IPS DF 6.9 (cell line): Measurements from ENCODE around the gene NFAM1.
A peak's percentile ranks its signal among the peaks of the same experiment; 100 is the strongest.

Experiments
- DNase-seq: peaks from one replicate; pipeline ENCODE4 v3.0.0-alpha.2; 2013; ENCODE audit warnings: low read depth, low spot score
- H3K27ac ChIP-seq: one replicate; pipeline ENCODE4 v1.5.1; 2013; ENCODE audit warnings: low read length, control low read depth
- H3K27me3 ChIP-seq: 2 replicates; pipeline ENCODE4 v1.6.1; 2013; ENCODE audit warnings: mild to moderate bottlenecking, low read length; ENCODE audit not compliant: control insufficient read depth, insufficient read depth
- H3K36me3 ChIP-seq: 2 replicates; pipeline ENCODE4 v1.6.1; 2013; ENCODE audit warnings: low read length; ENCODE audit not compliant: control insufficient read depth, insufficient read depth
- H3K4me1 ChIP-seq: 2 replicates; pipeline ENCODE4 v1.6.1; 2013; ENCODE audit warnings: low read length; ENCODE audit not compliant: control insufficient read depth, insufficient read depth
- H3K4me3 ChIP-seq: 2 replicates; pipeline ENCODE4 v1.5.1; 2013; ENCODE audit warnings: mild to moderate bottlenecking, low read length
- H3K9me3 ChIP-seq: 2 replicates; pipeline ENCODE4 v1.6.1; 2013; ENCODE audit warnings: low read length, inconsistent platforms; ENCODE audit not compliant: control insufficient read depth, insufficient read depth
- WGBS: extraction: QIAGEN DNeasy Blood & Tissue Kit; methylation state at CpG from one replicate; pipeline ENCODE4 v1.1.7; 2013; ENCODE audit warnings: mixed read lengths, missing lambda C conversion rate; ENCODE audit not compliant: insufficient read length, insufficient coverage; 5-methylcytosine and 5-hydroxymethylcytosine counted together

The NFAM1 gene

DNA sequence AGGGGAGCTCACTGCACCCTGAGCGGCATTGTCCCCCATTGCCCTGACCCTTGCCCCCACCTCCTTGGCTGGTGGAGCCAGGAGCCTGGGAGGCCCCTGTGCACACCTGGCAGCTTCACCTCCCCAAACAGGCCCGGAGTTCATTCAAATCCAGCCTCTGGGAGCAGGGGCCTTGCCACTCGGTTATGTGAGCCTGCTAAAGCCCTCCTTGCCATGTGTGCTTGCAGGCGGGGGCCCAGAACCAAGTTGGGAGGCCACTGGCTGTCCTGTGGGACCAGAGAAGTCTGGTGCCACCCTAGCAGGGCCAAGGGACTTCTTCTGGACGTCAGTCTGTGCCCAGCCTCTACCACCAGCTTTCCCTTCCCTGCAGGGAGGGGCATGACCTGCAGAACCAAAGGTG is 48.9 kb downstream of the NFAM1 start:
- H3K4me3 ChIP-seq: no peak overlapping the region
- DNase-seq: no peak
- H3K27me3 ChIP-seq: no peaks in the 10 kb centered on the region
- no peaks in the 10 kb centered on the region for H3K9me3 ChIP-seq
- H3K27ac ChIP-seq: no peak overlapping the region
- no peaks in the 10 kb centered on the region for H3K36me3 ChIP-seq
- peaks cover 10% of the 10 kb centered on the region for H3K4me1 ChIP-seq
- WGBS: no CpG with 5 or more reads among the region's 5 CpGs

DNA sequence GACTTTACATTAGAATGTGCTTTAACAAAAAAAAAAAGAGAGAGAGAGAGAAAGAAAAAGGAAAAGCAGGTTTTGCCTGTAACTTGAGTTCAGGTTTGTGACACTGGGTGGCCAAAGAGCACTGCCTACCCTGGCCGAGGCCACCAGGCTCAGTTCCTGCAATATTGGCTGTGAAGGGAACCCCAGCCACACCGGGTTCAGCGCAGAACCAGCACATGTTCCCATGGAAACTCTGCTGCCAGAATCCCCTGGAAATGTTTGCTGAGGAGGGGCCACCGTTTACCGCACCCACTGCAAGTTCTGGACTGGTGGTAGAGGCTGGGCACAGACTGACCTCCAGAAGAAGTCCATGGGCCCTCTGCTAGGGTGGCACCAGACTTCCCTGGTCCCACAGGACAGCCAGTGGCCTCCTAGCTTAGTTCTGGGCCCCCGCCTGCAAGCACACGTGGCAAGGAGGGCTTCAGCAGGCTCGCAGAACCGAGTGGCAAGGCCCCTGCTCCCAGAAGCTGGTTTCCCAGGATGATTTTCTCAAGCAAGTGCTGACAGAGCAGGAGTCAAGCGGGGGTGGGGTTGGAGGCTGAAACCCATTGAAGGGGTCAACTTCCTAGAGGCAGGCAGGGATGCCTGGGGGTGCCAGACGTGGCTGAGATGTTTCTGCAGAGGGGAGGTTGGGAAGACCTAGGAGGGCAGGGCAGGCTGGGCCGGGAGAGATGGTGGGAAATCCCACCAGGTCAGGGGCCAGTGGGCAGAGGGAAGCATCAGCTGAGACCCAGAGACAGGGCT is 51.2 kb downstream of the NFAM1 start:
- Histone ChIP-seq H3K4me3 (no peak overlapping the region), H3K36me3 (no peaks in the 10 kb centered on the region), H3K9me3 (no peaks in the 10 kb centered on the region), H3K27ac (no peak overlapping the region), H3K4me1 (peaks cover 13% of the 10 kb centered on the region), H3K27me3 (no peaks in the 10 kb centered on the region)
- no peak for DNase-seq
- WGBS: no CpG with 5 or more reads among the region's 12 CpGs

DNA sequence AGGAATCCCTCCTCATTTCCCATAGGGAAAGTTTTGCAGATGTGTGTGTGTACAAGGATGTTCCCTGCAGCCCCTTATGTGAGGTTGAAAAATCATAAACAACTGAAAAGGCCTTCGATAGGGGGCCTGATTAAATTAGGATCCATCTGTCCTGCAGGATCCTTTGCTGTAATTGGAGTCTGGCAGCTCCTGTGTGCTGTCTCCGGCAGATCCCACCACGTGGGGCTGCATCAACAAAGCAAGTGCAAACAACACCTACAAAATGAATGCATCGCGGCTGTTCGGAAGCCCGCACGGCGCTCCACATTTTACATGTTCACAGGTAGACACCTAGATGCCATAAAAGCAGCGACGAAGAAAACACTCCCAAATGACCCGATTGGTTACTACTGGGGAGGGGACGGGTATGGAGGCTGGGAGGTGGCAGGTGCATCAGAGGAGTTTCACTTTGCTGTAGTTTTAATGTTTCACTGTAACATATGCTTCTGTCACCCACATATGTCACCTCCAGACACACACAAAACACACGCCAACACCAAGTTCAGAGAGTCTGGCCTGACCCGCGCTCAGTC is 52.2 kb downstream of the NFAM1 start:
- no peaks in the 10 kb centered on the region for H3K27me3 ChIP-seq
- H3K9me3 ChIP-seq: no peaks in the 10 kb centered on the region
- no CpG with 5 or more reads among the region's 16 CpGs for WGBS
- no peak for DNase-seq
- H3K36me3 ChIP-seq: no peaks in the 10 kb centered on the region
- peaks cover 13% of the 10 kb centered on the region for H3K4me1 ChIP-seq
- H3K4me3 ChIP-seq: no peak overlapping the region
- H3K27ac ChIP-seq: no peak overlapping the region

DNA sequence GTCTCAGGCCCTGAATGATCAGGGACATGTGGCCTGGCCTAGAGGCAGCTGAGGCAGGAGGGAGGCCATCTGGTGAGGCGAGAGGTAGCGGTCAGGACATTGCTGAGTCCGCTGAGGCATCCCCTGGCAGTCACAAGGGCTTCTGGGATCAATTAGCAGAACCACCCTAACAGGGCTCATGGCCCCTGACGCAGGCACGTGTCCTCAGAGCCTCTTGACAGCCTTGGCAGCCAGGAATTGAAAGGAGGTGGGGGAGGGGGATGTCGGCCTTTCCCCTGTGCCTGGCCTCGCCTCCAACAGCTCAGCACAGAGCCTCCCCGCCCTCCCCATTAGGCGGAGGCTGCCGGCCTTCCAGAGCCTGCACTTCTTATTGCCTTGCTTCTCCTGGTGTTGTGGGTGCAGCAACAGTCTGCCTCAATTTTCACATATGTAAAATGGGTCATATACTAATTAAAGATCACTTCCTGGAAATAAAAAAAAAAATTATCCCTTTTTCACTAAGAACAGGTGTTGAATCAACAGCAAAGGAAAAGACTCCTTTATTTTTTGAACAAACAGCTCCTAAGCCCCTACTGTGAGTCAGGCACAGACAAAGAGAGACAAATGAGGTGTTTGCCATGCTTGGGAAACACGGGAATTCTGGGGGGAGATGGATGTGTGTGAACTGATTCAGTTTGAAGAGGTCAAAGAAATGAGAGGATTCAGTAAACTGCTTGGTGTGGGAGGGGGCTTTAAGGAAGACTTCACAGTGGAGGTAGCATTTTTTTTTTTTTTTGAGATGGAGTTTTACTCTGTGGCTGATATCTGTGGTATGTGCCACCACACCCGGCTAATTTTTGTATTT is 55.3 kb downstream of the NFAM1 start:
- Histone ChIP-seq H3K4me3 (no peak overlapping the region), H3K4me1 (peaks cover 13% of the 10 kb centered on the region), H3K27ac (no peak overlapping the region), H3K9me3 (no peaks in the 10 kb centered on the region), H3K27me3 (no peaks in the 10 kb centered on the region), H3K36me3 (no peaks in the 10 kb centered on the region)
- no peak for DNase-seq
- no CpG with 5 or more reads among the region's 12 CpGs for WGBS

DNA sequence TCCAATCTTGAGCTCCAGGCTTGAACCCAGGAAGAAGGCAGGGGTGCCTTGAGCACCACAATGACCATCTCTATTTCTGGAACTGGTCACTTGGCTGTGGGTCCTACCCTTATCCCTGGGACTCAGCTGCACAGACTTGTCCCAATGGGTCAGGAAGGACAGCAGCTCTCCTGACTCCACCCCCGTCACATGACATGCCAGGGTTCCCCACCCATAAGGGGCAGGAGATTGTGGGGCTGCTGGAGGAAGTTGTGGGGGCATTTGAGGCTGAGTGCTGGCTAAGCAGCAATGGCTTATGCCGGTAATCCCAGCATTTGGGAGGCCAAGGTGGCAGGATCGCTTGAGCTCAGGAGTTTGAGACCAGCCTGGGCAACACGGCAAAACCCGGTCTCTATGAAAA is 56.2 kb downstream of the NFAM1 start:
- Histone ChIP-seq H3K4me1 (peaks cover 8% of the 10 kb centered on the region; the same call in 1 of the 2 replicates), H3K36me3 (no peaks in the 10 kb centered on the region), H3K27me3 (no peaks in the 10 kb centered on the region), H3K4me3 (no peak overlapping the region), H3K9me3 (no peaks in the 10 kb centered on the region), H3K27ac (no peak overlapping the region)
- no peak for DNase-seq
- WGBS: no CpG with 5 or more reads among the region's 5 CpGs

DNA sequence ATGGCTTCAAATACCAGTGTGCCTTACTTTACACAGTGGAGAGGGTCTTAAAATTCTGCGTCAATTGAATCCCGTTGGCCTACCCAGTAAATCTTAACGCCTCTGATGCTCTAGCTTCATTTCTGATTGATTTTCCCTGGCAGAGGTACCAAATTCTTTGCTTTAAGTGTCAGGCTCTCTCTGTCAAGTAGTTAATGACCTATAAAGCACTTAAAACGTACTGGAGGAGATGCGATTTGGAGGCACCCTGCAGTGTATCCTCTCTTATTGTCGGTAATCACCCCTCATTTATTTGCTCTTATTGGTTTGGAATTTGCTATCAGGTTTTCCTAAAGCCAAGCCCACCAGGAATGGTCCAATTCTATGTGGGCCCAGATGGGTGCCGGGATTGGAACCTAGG is 59.2 kb downstream of the NFAM1 start:
- Histone ChIP-seq H3K9me3 (no peaks in the 10 kb centered on the region), H3K4me3 (no peak overlapping the region), H3K27me3 (no peaks in the 10 kb centered on the region), H3K36me3 (no peaks in the 10 kb centered on the region), H3K27ac (no peak overlapping the region), H3K4me1 (0 out of 2 replicates have a peak, but pooled peaks cover 8% of the 10 kb centered on the region)
- DNase-seq: no peak
- no CpG with 5 or more reads among the region's 7 CpGs for WGBS

DNA sequence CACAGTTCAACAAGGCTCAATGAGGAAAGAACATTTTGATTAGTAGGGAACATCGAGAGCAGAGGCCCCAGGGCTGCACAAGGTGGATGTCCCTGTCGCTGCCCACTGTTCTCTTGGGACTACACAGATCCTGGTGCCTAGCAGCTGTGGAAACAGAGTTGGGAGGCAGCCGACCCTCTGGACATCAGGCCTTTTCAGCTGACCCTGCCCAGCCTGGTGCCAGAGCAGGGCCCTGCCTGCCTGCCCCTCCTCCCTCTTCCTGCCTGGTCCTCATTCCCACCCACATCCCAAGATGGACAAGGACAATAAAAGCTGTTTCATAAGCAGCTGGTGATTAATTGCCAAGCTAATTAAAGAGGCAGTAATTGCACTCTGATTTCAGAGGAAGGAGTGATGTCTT is 60.7 kb downstream of the NFAM1 start:
- no CpG with 5 or more reads among the region's 3 CpGs for WGBS
- Histone ChIP-seq H3K36me3 (no peaks in the 10 kb centered on the region), H3K4me3 (no peak overlapping the region), H3K4me1 (peaks cover 8% of the 10 kb centered on the region), H3K9me3 (no peaks in the 10 kb centered on the region), H3K27me3 (no peaks in the 10 kb centered on the region), H3K27ac (no peak overlapping the region)
- DNase-seq: no peak

DNA sequence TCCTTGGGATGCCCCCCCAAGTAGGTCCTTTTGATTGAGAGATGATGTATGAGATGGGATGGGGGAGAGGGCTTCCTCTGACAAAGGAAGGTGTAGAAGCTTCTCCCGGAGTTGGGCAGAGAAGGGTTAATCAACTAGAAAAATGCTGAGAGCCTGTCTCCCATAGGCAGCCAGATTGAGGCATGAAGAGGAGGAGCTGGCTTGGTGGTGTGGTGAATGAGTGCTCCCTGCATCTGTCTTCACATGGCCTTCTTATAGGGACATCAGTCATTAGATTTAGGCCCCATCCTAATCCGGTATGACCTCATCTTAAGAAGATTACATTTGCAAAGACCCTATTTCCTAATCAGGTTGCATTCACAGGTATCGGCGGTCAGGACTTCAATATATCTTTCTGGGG is 61.1 kb downstream of the NFAM1 start:
- WGBS: no CpG with 5 or more reads among the region's 4 CpGs
- Histone ChIP-seq H3K27me3 (no peaks in the 10 kb centered on the region), H3K9me3 (no peaks in the 10 kb centered on the region), H3K4me1 (peaks cover 8% of the 10 kb centered on the region), H3K36me3 (no peaks in the 10 kb centered on the region), H3K27ac (no peak overlapping the region), H3K4me3 (no peak overlapping the region)
- no peak for DNase-seq

DNA sequence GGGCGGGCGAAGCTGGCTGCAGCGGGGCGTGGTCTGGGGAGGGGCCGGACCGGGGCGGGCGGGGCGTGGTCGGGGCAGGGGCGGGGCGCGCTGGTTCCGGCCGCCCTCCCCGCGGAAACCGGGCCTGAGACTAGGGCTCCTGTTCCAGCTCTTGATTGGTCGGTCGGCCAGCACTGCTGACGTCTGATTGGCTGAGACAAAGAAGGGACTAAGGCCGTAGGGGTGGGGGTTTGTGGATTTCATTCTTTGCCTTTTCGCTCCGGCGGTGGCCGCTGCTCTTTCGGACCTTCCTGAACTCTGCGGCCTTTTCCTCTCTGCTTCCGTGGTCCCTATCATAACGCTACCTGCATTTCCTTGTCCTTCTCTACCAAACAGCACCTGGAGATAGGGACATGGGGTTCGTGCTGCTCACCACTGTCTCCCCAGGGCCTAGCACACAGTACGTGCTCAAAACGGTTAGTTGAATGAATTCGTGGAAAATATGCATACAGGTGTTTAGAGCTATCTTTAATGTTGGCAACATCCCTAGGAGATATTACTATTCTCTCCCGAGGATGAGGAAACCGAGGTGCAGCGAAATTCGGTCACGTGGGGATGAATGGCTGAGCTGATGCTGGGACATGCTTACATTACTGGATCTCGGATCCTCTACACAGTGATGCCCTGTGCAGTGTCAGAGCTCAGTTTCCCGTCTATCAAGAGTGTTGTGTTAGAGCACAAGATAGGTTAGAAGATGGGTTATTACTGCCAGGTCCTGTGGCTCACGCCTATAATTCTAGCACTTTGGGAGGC is 62.8 kb downstream of the NFAM1 start:
- Histone ChIP-seq H3K9me3 (no peaks in the 10 kb centered on the region), H3K36me3 (no peaks in the 10 kb centered on the region), H3K27me3 (no peaks in the 10 kb centered on the region), H3K4me3 (peak overlapping the region; percentile 53; the same call in 1 of the 2 replicates), H3K27ac (no peak overlapping the region), H3K4me1 (peaks cover 10% of the 10 kb centered on the region)
- peak; percentile 94 for DNase-seq
- WGBS: no CpG with 5 or more reads among the region's 42 CpGs
